Measurements from ENCODE around the gene HIVEP3. TPM values are rescaled to one million over a fixed set of nuclear protein-coding genes. Genes with fewer than 3 reads are reported as not detected.

Gene HIVEP3
- total RNA-seq, 2 experiments from 2014 or later = 18.6 to 20.4 TPM

GRCh38 chr1:41503538-41504113 is 415.1 kb downstream of the HIVEP3 start:
- DNase-seq (no peak), ATAC-seq (no peak)
- POLR2A ChIA-PET = no interaction called here
- Mint-ChIP-seq H3K27me3 (no peaks in the 10 kb centered on the region), H3K4me1 (ENCODE audit: low read depth) (no peaks in the 10 kb centered on the region), H3K27ac (no peak overlapping the region), H3K36me3 (ENCODE audit: low read depth) (no peaks in the 10 kb centered on the region), H3K4me3 (no peak overlapping the region), H3K9me3 (no peaks in the 10 kb centered on the region)
- intact Hi-C loops (cut with micrococcal nuclease) = no loop called here
- TF ChIP-seq CTCF (IDR thresholded peaks at IDR 0.05) = no peak
- CTCF ChIA-PET = no interaction called here

- POLR2A ChIA-PET = no interaction called here
- intact Hi-C loops (cut with micrococcal nuclease) = no loop called here
- H3K36me3 Mint-ChIP-seq (ENCODE audit: low read depth) = no peaks in the 10 kb centered on the region
- no peak for TF ChIP-seq CTCF (IDR thresholded peaks at IDR 0.05)
- H3K4me1 Mint-ChIP-seq (ENCODE audit: low read depth) = no peaks in the 10 kb centered on the region
- no peaks in the 10 kb centered on the region for H3K9me3 Mint-ChIP-seq
- no peak overlapping the region for H3K27ac Mint-ChIP-seq
- no peaks in the 10 kb centered on the region for H3K27me3 Mint-ChIP-seq
- DNase-seq = no peak
- no peak overlapping the region for H3K4me3 Mint-ChIP-seq
- CTCF ChIA-PET = no interaction called here
- ATAC-seq = no peak
These were observed 415.8 kb downstream of the HIVEP3 start for GRCh38 chr1:41502912-41503311.

GRCh38 chr1:41501581-41501980 is 417.1 kb downstream of the HIVEP3 start:
- Mint-ChIP-seq H3K4me1 (ENCODE audit: low read depth) (no peaks in the 10 kb centered on the region), H3K9me3 (no peaks in the 10 kb centered on the region), H3K27me3 (peaks cover 4% of the 10 kb centered on the region), H3K36me3 (ENCODE audit: low read depth) (no peaks in the 10 kb centered on the region), H3K27ac (no peak overlapping the region), H3K4me3 (no peak overlapping the region)
- TF ChIP-seq CTCF (IDR thresholded peaks at IDR 0.05) = no peak
- ATAC-seq (no peak), DNase-seq (no peak)
- intact Hi-C loops (cut with micrococcal nuclease) = no loop called here
- CTCF ChIA-PET = no interaction called here
- POLR2A ChIA-PET = no interaction called here

- Mint-ChIP-seq H3K4me1 (ENCODE audit: low read depth) (no peaks in the 10 kb centered on the region), H3K27me3 (peaks cover 4% of the 10 kb centered on the region), H3K4me3 (no peak overlapping the region), H3K36me3 (ENCODE audit: low read depth) (no peaks in the 10 kb centered on the region), H3K27ac (no peak overlapping the region), H3K9me3 (no peaks in the 10 kb centered on the region)
- DNase-seq (no peak), ATAC-seq (no peak)
- ChIA-PET POLR2A (no interaction called here), CTCF (no interaction called here)
- no peak for TF ChIP-seq CTCF (IDR thresholded peaks at IDR 0.05)
- intact Hi-C loops (cut with micrococcal nuclease) = no loop called here
These were observed 417.8 kb downstream of the HIVEP3 start for GRCh38 chr1:41500781-41501518.

GRCh38 chr1:41500378-41500777 is 418.3 kb downstream of the HIVEP3 start:
- ChIA-PET CTCF (no interaction called here), POLR2A (no interaction called here)
- Mint-ChIP-seq H3K4me1 (ENCODE audit: low read depth) (peaks cover 6% of the 10 kb centered on the region), H3K36me3 (ENCODE audit: low read depth) (no peaks in the 10 kb centered on the region), H3K4me3 (no peak overlapping the region), H3K27me3 (peaks cover 8% of the 10 kb centered on the region), H3K9me3 (no peaks in the 10 kb centered on the region), H3K27ac (no peak overlapping the region)
- intact Hi-C loops (cut with micrococcal nuclease) = no loop called here
- ATAC-seq (no peak), DNase-seq (no peak)
- no peak for TF ChIP-seq CTCF (IDR thresholded peaks at IDR 0.05)
